H9 (cell line): ENCODE results near the gene LRRC37A. TPM values are rescaled to one million over a fixed set of nuclear protein-coding genes. Genes with fewer than 3 reads are reported as not detected.

ENCODE experiments used
- DNase-seq: peaks from one replicate; pipeline ENCODE4 v3.0.0-alpha.2; 2017
- H2AFZ ChIP-seq: one replicate; pipeline ENCODE4 v1.6.1; 2013; ENCODE audit warnings: mild to moderate bottlenecking, low read length, control low read depth, moderate library complexity
- H2AK5ac ChIP-seq: 2 replicates; pipeline ENCODE4 v1.6.1; 2013; ENCODE audit warnings: low read length, control low read depth, mixed read lengths; ENCODE audit not compliant: insufficient read length
- H2BK120ac ChIP-seq: one replicate; pipeline ENCODE4 v1.6.1; 2013; ENCODE audit warnings: low read depth, mild to moderate bottlenecking, low read length, control low read depth, inconsistent platforms; ENCODE audit not compliant: poor library complexity, severe bottlenecking
- H2BK12ac ChIP-seq: 2 replicates; pipeline ENCODE4 v1.6.1; 2013; ENCODE audit warnings: low read length, control low read depth, mixed read lengths, low read depth; ENCODE audit not compliant: insufficient read length
- H2BK15ac ChIP-seq: 2 replicates; pipeline ENCODE4 v1.6.1; 2013; ENCODE audit warnings: low read depth, low read length, control low read depth
- H2BK20ac ChIP-seq: one replicate; pipeline ENCODE4 v1.6.1; 2013; ENCODE audit warnings: low read depth, mild to moderate bottlenecking, low read length, control low read depth, inconsistent platforms; ENCODE audit not compliant: poor library complexity, severe bottlenecking
- H2BK5ac ChIP-seq: 2 replicates; pipeline ENCODE4 v1.6.1; 2013; ENCODE audit warnings: low read length, control low read depth, mixed read lengths; ENCODE audit not compliant: insufficient read length
- H3K14ac ChIP-seq: 2 replicates; pipeline ENCODE4 v1.6.1; 2013; ENCODE audit warnings: low read length, control low read depth; ENCODE audit not compliant: insufficient read depth
- H3K18ac ChIP-seq: 2 replicates; pipeline ENCODE4 v1.6.1; 2013; ENCODE audit warnings: low read depth, mild to moderate bottlenecking, mixed read lengths, low read length, control low read depth; ENCODE audit not compliant: insufficient read length
- H3K23ac ChIP-seq: 2 replicates; pipeline ENCODE4 v1.6.1; 2013; ENCODE audit warnings: low read length, control low read depth, mixed read lengths, low read depth; ENCODE audit not compliant: insufficient read length
- H3K23me2 ChIP-seq: 2 replicates; pipeline ENCODE4 v1.6.1; 2013; ENCODE audit warnings: low read depth, mild to moderate bottlenecking, mixed read lengths, low read length, control low read depth; ENCODE audit not compliant: insufficient read length, poor library complexity, severe bottlenecking
- H3K27ac ChIP-seq: 2 replicates; pipeline ENCODE4 v1.5.1; 2013; ENCODE audit warnings: low read length, control low read depth, mixed read lengths, low read depth; ENCODE audit not compliant: insufficient read length
- H3K27me3 ChIP-seq: 2 replicates; pipeline ENCODE4 v1.6.1; 2013; ENCODE audit warnings: low read length, control low read depth, inconsistent platforms; ENCODE audit not compliant: insufficient read depth
- H3K4ac ChIP-seq: 2 replicates; pipeline ENCODE4 v1.6.1; 2013; ENCODE audit warnings: low read depth, mild to moderate bottlenecking, control low read depth, inconsistent platforms, low read length, moderate library complexity
- H3K4me1 ChIP-seq: 2 replicates; pipeline ENCODE4 v1.6.1; 2013; ENCODE audit warnings: low read length, control low read depth, inconsistent platforms; ENCODE audit not compliant: insufficient read depth
- H3K4me2 ChIP-seq: 2 replicates; pipeline ENCODE4 v1.6.1; 2013; ENCODE audit warnings: low read length, control low read depth, mixed read lengths; ENCODE audit not compliant: insufficient read length, insufficient read depth
- H3K56ac ChIP-seq: 2 replicates; pipeline ENCODE4 v1.6.1; 2013; ENCODE audit warnings: low read depth, mild to moderate bottlenecking, mixed read lengths, low read length, control low read depth; ENCODE audit not compliant: insufficient read length
- H3K79me1 ChIP-seq: 2 replicates; pipeline ENCODE4 v1.6.1; 2013; ENCODE audit warnings: low read depth, mild to moderate bottlenecking, moderate library complexity, low read length, control low read depth, inconsistent platforms; ENCODE audit not compliant: insufficient read depth, poor library complexity, severe bottlenecking
- H3K79me2 ChIP-seq: 2 replicates; pipeline ENCODE4 v1.6.1; 2013; ENCODE audit warnings: low read length, control low read depth, inconsistent platforms; ENCODE audit not compliant: insufficient read depth
- H3K9ac ChIP-seq: 2 replicates; pipeline ENCODE4 v1.6.1; 2013; ENCODE audit warnings: low read length, control low read depth, mixed read lengths; ENCODE audit not compliant: insufficient read length; ENCODE audit errors: extremely low read depth
- H3K9me3 ChIP-seq: one replicate; pipeline ENCODE4 v1.6.1; 2013; ENCODE audit warnings: low read depth, low read length, inconsistent platforms; ENCODE audit not compliant: control insufficient read depth
- H3T11ph ChIP-seq: one replicate; pipeline ENCODE4 v1.6.1; 2013; ENCODE audit warnings: mild to moderate bottlenecking, low read length, control low read depth, inconsistent platforms
- H4K20me1 ChIP-seq: one replicate; pipeline ENCODE4 v1.6.1; 2013; ENCODE audit not compliant: control insufficient read depth, insufficient read length, insufficient read depth
- H4K5ac ChIP-seq: 2 replicates; pipeline ENCODE4 v1.6.1; 2013; ENCODE audit warnings: low read depth, mild to moderate bottlenecking, mixed read lengths, low read length, control low read depth; ENCODE audit not compliant: insufficient read length
- H4K8ac ChIP-seq: replicated peaks from 2 replicates; pipeline ENCODE4 v1.6.1; 2013; ENCODE audit warnings: low read length, control low read depth, mixed read lengths, low read depth; ENCODE audit not compliant: insufficient read length
- H4K91ac ChIP-seq: 2 replicates; pipeline ENCODE4 v1.6.1; 2013; ENCODE audit warnings: low read depth, mild to moderate bottlenecking, moderate library complexity, mixed read lengths, low read length, control low read depth; ENCODE audit not compliant: insufficient read length
- H3K27ac Mint-ChIP-seq, 3 experiments: 2 replicates in 2 of 3; 3 replicates in 1 of 3; pipeline ENCODE4 v1.8.0; 2020 to 2021; ENCODE audit warnings: mixed read lengths in 3 of 3, mild to moderate bottlenecking in 1 of 3, moderate library complexity in 1 of 3
- H3K27me3 Mint-ChIP-seq: 2 replicates; pipeline ENCODE4 v1.8.0; 2021; ENCODE audit warnings: low read depth, mild to moderate bottlenecking, moderate library complexity, mixed read lengths
- H3K36me3 Mint-ChIP-seq, 3 experiments: 2 replicates in 2 of 3; 3 replicates in 1 of 3; pipeline ENCODE4 v1.8.0; 2020 to 2021; ENCODE audit warnings: low read depth in 3 of 3, mixed read lengths in 3 of 3; ENCODE audit not compliant: insufficient read depth in 1 of 3
- H3K4me1 Mint-ChIP-seq, 2 experiments: 2 replicates each; pipeline ENCODE4 v1.8.0; 2020; ENCODE audit warnings: mixed read lengths in 2 of 2
- H3K4me3 Mint-ChIP-seq, 2 experiments: 2 replicates in 1 of 2; 3 replicates in 1 of 2; pipeline ENCODE4 v1.8.0; 2020 to 2021; ENCODE audit warnings: mild to moderate bottlenecking in 2 of 2, mixed read lengths in 2 of 2, moderate library complexity in 1 of 2
- H3K9me3 Mint-ChIP-seq, 2 experiments: 2 replicates in 1 of 2; 3 replicates in 1 of 2; pipeline ENCODE4 v1.8.0; 2020; ENCODE audit warnings: mild to moderate bottlenecking in 2 of 2, mixed read lengths in 2 of 2, moderate library complexity in 1 of 2
- WGBS: extraction: QIAGEN DNeasy Blood & Tissue Kit; methylation state at CpG from one replicate; pipeline ENCODE4 v1.1.7; 2013; ENCODE audit warnings: missing lambda C conversion rate, low lambda C conversion rate, mixed read lengths; ENCODE audit not compliant: insufficient read length; ENCODE audit errors: extremely low coverage; 5-methylcytosine and 5-hydroxymethylcytosine counted together
- total RNA-seq: library from RNA; stranded (reverse); gene quantifications from 2 replicates; pipeline ENCODE4 v1.2.1, GENCODE V29; 2021
- TF ChIP-seq, protein P1 (sequence below): fragments of 200-600 bp; sonication (generic); conservative IDR thresholded peaks from 3 replicates; pipeline ENCODE4 v1.8.0; 2021; ENCODE audit warnings: antibody characterized with exemption, mild to moderate bottlenecking

Gene LRRC37A
- total RNA-seq, 1 experiment from 2014 or later: 1.9 TPM

GRCh38 chr17:46270032-46270431, 24.9 kb upstream of the LRRC37A start:
- TF ChIP-seq, protein P1, sequence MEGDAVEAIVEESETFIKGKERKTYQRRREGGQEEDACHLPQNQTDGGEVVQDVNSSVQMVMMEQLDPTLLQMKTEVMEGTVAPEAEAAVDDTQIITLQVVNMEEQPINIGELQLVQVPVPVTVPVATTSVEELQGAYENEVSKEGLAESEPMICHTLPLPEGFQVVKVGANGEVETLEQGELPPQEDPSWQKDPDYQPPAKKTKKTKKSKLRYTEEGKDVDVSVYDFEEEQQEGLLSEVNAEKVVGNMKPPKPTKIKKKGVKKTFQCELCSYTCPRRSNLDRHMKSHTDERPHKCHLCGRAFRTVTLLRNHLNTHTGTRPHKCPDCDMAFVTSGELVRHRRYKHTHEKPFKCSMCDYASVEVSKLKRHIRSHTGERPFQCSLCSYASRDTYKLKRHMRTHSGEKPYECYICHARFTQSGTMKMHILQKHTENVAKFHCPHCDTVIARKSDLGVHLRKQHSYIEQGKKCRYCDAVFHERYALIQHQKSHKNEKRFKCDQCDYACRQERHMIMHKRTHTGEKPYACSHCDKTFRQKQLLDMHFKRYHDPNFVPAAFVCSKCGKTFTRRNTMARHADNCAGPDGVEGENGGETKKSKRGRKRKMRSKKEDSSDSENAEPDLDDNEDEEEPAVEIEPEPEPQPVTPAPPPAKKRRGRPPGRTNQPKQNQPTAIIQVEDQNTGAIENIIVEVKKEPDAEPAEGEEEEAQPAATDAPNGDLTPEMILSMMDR: no peak
- Histone ChIP-seq H3K79me2 (no peaks in the 10 kb centered on the region), H4K5ac (no peak overlapping the region), H3K9me3 (no peaks in the 10 kb centered on the region), H3K18ac (no peak overlapping the region), H4K91ac (no peak overlapping the region), H3K4me1 (no peaks in the 10 kb centered on the region), H2BK5ac (no peak overlapping the region), H2BK12ac (no peak overlapping the region), H4K8ac (no peak overlapping the region), H3K27ac (no peak overlapping the region), H3T11ph (no peak overlapping the region), H3K23me2 (peaks cover 14% of the 10 kb centered on the region), H2BK120ac (no peak overlapping the region), H3K79me1 (peaks cover 2% of the 10 kb centered on the region), H3K14ac (no peak overlapping the region), H2BK20ac (no peak overlapping the region), H2BK15ac (no peak overlapping the region), H3K27me3 (peaks cover 18% of the 10 kb centered on the region; the same call in 1 of the 2 replicates), H3K56ac (no peak overlapping the region), H2AFZ (no peak overlapping the region), H3K4me2 (no peak overlapping the region), H2AK5ac (no peak overlapping the region), H4K20me1 (no peaks in the 10 kb centered on the region), H3K9ac (no peak overlapping the region), H3K23ac (no peak overlapping the region), H3K4ac (no peak overlapping the region)
- no peaks in the 10 kb centered on the region; a peak in 1 of 5 replicates for H3K9me3 Mint-ChIP-seq
- peak; percentile 38 for DNase-seq
- no CpG with 5 or more reads among the region's 5 CpGs for WGBS
- no peak overlapping the region for H3K27ac Mint-ChIP-seq
- no peaks in the 10 kb centered on the region for H3K36me3 Mint-ChIP-seq
- H3K4me1 Mint-ChIP-seq: peaks cover 10 to 13% of the 10 kb centered on the region in 2 experiments
- H3K4me3 Mint-ChIP-seq: no peak overlapping the region
- H3K27me3 Mint-ChIP-seq: peaks cover 72% of the 10 kb centered on the region
